ENCODE results near the gene DPH2. TPM values are rescaled to one million over a fixed set of nuclear protein-coding genes. Genes with fewer than 3 reads are reported as not detected.

DPH2 gene
- total RNA-seq, 4 donors from 2014 or later = 23.5 to 41.9 (median 32.5) TPM

- Histone ChIP-seq H3K27ac (no peak overlapping the region), H3K27me3 (no peaks in the 10 kb centered on the region), H3K4me1 (peaks cover 0 to 32% (median 2%) of the 10 kb centered on the region in 3 donors), H3K9me3 (no peaks in the 10 kb centered on the region), H3K4me3 (no peak overlapping the region), H3K36me3 (peaks cover 0 to 49% of the 10 kb centered on the region in 2 donors)
- TF ChIP-seq CTCF (IDR thresholded peaks at IDR 0.05) (no peak), EP300 (IDR thresholded peaks at IDR 0.05) (no peak), POLR2A (IDR thresholded peaks at IDR 0.05) (no peak), POLR2AphosphoS5 (IDR thresholded peaks at IDR 0.05) (no peak)
- ATAC-seq = no peak
- WGBS, 2 donors (ENCODE audit: low coverage in 1 of 2) = 75 to 100% methylated on average over 1 to 2 of the region's 3 CpGs
Measured at GRCh38 chr1:43953361-43953760, 16.4 kb upstream of the DPH2 start.

GRCh38 chr1:43954036-43954435 lies 15.8 kb upstream of the DPH2 start:
- TF ChIP-seq POLR2A (IDR thresholded peaks at IDR 0.05) (no peak), CTCF (IDR thresholded peaks at IDR 0.05) (no peak), EP300 (IDR thresholded peaks at IDR 0.05) (no peak), POLR2AphosphoS5 (IDR thresholded peaks at IDR 0.05) (no peak)
- no peak overlapping the region for H3K27ac ChIP-seq
- no peaks in the 10 kb centered on the region for H3K27me3 ChIP-seq
- no peak for ATAC-seq
- WGBS, 2 donors (ENCODE audit: low coverage in 1 of 2) = 69 to 89% methylated on average over 2 to 5 of the region's 5 CpGs
- no peak overlapping the region for H3K4me3 ChIP-seq
- no peaks in the 10 kb centered on the region for H3K9me3 ChIP-seq
- peaks cover 0 to 55% of the 10 kb centered on the region in 2 donors for H3K36me3 ChIP-seq
- peaks cover 0 to 25% (median 0%) of the 10 kb centered on the region in 3 donors for H3K4me1 ChIP-seq

DNA sequence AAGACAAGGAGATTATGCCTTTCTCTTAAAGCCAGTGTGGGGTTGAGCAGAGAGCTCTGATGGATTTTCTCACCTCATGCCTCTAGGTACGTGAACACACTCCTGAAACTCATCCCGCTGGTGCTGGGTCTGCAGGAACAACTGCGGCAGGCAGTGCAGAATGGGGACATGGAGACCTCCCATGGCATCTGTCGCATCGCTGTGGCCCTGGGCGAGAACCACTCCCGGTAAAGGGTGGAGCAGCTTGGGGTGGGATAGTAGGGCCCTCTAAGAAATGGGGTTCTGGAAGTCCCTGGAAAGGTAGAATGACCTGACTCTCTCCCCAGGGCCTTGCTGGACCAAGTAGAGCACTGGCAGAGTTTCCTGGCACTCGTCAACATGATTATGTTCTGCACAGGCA lies 13.6 kb upstream of the DPH2 start:
- peaks cover 0 to 3% (median 0%) of the 10 kb centered on the region in 3 donors for H3K4me1 ChIP-seq
- ATAC-seq = no peak
- 95 to 97% methylated on average over 4 to 6 of the region's 8 CpGs for WGBS, 2 donors (ENCODE audit: low coverage in 1 of 2)
- H3K9me3 ChIP-seq = no peaks in the 10 kb centered on the region
- H3K27ac ChIP-seq = no peak overlapping the region
- TF ChIP-seq EP300 (IDR thresholded peaks at IDR 0.05) (no peak), POLR2A (IDR thresholded peaks at IDR 0.05) (no peak), POLR2AphosphoS5 (IDR thresholded peaks at IDR 0.05) (no peak), CTCF (IDR thresholded peaks at IDR 0.05) (no peak)
- H3K4me3 ChIP-seq = no peak overlapping the region
- H3K36me3 ChIP-seq = peaks cover 0 to 55% of the 10 kb centered on the region in 2 donors
- no peaks in the 10 kb centered on the region for H3K27me3 ChIP-seq

DNA sequence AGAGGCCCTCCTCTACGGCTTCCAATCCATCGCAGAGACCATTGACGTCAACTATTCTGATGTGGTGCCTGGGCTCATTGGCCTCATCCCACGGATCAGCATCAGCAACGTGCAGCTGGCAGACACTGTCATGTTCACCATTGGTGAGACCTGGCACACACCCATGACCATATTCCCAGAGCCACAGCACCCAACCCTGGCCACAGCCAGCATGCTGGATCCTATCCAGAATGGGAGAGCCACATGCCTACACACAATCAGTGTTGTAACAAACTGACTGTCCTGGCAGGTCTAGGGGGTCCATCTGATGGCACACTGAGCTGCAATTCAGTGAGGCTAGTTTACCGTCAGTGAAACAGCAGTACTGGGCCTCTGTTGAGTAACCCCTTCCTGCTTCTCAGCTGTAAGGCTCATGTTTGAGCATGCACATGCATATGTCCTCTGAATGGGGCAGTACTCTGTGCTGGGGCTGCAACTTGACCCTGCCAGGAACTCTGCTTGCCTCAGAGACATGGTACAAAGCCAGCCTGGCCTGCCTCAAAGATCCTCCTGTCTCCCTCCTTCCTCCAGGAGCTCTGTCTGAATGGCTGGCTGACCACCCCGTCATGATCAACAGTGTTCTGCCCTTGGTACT lies 12.3 kb upstream of the DPH2 start:
- H3K27me3 ChIP-seq = no peaks in the 10 kb centered on the region
- H3K36me3 ChIP-seq = peaks cover 0 to 66% of the 10 kb centered on the region in 2 donors
- TF ChIP-seq POLR2AphosphoS5 (IDR thresholded peaks at IDR 0.05) (no peak), POLR2A (IDR thresholded peaks at IDR 0.05) (no peak), EP300 (IDR thresholded peaks at IDR 0.05) (no peak), CTCF (IDR thresholded peaks at IDR 0.05) (no peak)
- 85 to 89% methylated on average over 3 to 5 of the region's 7 CpGs for WGBS, 2 donors (ENCODE audit: low coverage in 1 of 2)
- no peaks in the 10 kb centered on the region for H3K9me3 ChIP-seq
- H3K4me1 ChIP-seq = no peaks in the 10 kb centered on the region
- H3K27ac ChIP-seq = no peak overlapping the region
- no peak for ATAC-seq
- H3K4me3 ChIP-seq = no peak overlapping the region

All from gastroesophageal sphincter (tissue), 4 donors.